GM23338 (cell line): ENCODE results near the gene CABS1. TPM values are rescaled to one million over a fixed set of nuclear protein-coding genes. Genes with fewer than 3 reads are reported as not detected.

Experiments used
- ATAC-seq: fragments of 200-7000 bp; cut with Tn5 transposase; 3 replicates; pipeline ENCODE4 v1.9.1; 2020
- DNase-seq: peaks from one replicate; pipeline ENCODE4 v3.0.0-alpha.2; 2015; ENCODE audit warnings: low spot score
- H2AFZ ChIP-seq: fragments of 200-600 bp; sonication (generic); 2 replicates; pipeline ENCODE4 v1.8.0; 2016; ENCODE audit warnings: antibody characterized with exemption, mild to moderate bottlenecking, moderate library complexity
- H3F3A ChIP-seq: fragments of 200-600 bp; sonication (generic); replicated peaks from 2 replicates; pipeline ENCODE4 v1.8.0; 2017; ENCODE audit warnings: antibody characterized with exemption, mixed run types, low read depth
- H3K27ac ChIP-seq: fragments of 200-600 bp; sonication (generic); 2 replicates; pipeline ENCODE4 v1.6.1; 2016; ENCODE audit warnings: low read depth
- H3K27me3 ChIP-seq: fragments of 200-600 bp; sonication (generic); 2 replicates; pipeline ENCODE4 v1.8.0; 2016; ENCODE audit warnings: mild to moderate bottlenecking, mixed run types, moderate library complexity; ENCODE audit not compliant: insufficient read depth
- H3K36me3 ChIP-seq: fragments of 200-600 bp; sonication (generic); 2 replicates; pipeline ENCODE4 v1.8.0; 2016; ENCODE audit warnings: mild to moderate bottlenecking; ENCODE audit not compliant: insufficient read depth
- H3K4me1 ChIP-seq: fragments of 200-600 bp; sonication (generic); 2 replicates; pipeline ENCODE4 v1.8.0; 2016; ENCODE audit warnings: mild to moderate bottlenecking, moderate library complexity; ENCODE audit not compliant: insufficient read depth
- H3K4me2 ChIP-seq: fragments of 200-600 bp; sonication (generic); 2 replicates; pipeline ENCODE4 v1.7.1; 2017; ENCODE audit warnings: mixed run types
- H3K4me3 ChIP-seq: fragments of 200-600 bp; sonication (generic); 2 replicates; pipeline ENCODE4 v1.6.1; 2016; ENCODE audit warnings: mixed run types
- H3K79me2 ChIP-seq: fragments of 200-600 bp; sonication (generic); replicated peaks from 2 replicates; pipeline ENCODE4 v1.8.0; 2017; ENCODE audit warnings: mild to moderate bottlenecking; ENCODE audit not compliant: insufficient read depth
- H3K9me2 ChIP-seq: fragments of 200-600 bp; sonication (generic); 2 replicates; pipeline ENCODE4 v1.8.0; 2017; ENCODE audit not compliant: insufficient read depth
- H4K20me1 ChIP-seq: fragments of 200-600 bp; sonication (generic); replicated peaks from 2 replicates; pipeline ENCODE4 v1.8.0; 2017; ENCODE audit warnings: mild to moderate bottlenecking; ENCODE audit not compliant: insufficient read depth
- H3K27ac Mint-ChIP-seq: 2 replicates; pipeline ENCODE4 v1.8.0; 2020; ENCODE audit warnings: inconsistent platforms, mild to moderate bottlenecking, moderate library complexity, mixed read lengths
- H3K27me3 Mint-ChIP-seq: 3 replicates; pipeline ENCODE4 v1.8.0; 2022; ENCODE audit warnings: low read depth, mild to moderate bottlenecking, moderate library complexity, mixed read lengths, inconsistent platforms; ENCODE audit not compliant: insufficient read depth, poor library complexity
- H3K36me3 Mint-ChIP-seq: 3 replicates; pipeline ENCODE4 v1.8.0; 2021; ENCODE audit warnings: low read depth, mild to moderate bottlenecking, inconsistent platforms, moderate library complexity, mixed read lengths
- H3K4me1 Mint-ChIP-seq: 3 replicates; pipeline ENCODE4 v1.8.0; 2020; ENCODE audit warnings: mild to moderate bottlenecking, inconsistent platforms, mixed read lengths
- H3K4me3 Mint-ChIP-seq: 3 replicates; pipeline ENCODE4 v1.8.0; 2021; ENCODE audit warnings: moderate library complexity, mild to moderate bottlenecking, inconsistent platforms, mixed read lengths
- H3K9me3 Mint-ChIP-seq: 3 replicates; pipeline ENCODE4 v1.8.0; 2020; ENCODE audit warnings: moderate library complexity, mild to moderate bottlenecking, inconsistent platforms, mixed read lengths
- CREB1 ChIP-seq: fragments of 250-450 bp; sonication (Bioruptor Pico); IDR thresholded peaks from 2 replicates; pipeline ENCODE4 v1.5.0; 2020; ENCODE audit warnings: low read depth, mild to moderate bottlenecking, moderate library complexity
- EZH2 ChIP-seq: fragments of 200-600 bp; sonication (generic); IDR thresholded peaks from one replicate; pipeline ENCODE4 v1.8.0; 2017; ENCODE audit warnings: antibody characterized with exemption, mild to moderate bottlenecking, low read depth; ENCODE audit not compliant: unreplicated experiment
- EZH2phosphoT487 ChIP-seq: fragments of 200-600 bp; sonication (generic); IDR thresholded peaks from one replicate; pipeline ENCODE4 v1.8.1; 2018; ENCODE audit warnings: antibody characterized with exemption; ENCODE audit not compliant: unreplicated experiment
- JUNB ChIP-seq: IDR thresholded peaks from one replicate; pipeline ENCODE4 v1.6.1; 2016; ENCODE audit warnings: antibody characterized with exemption; ENCODE audit not compliant: unreplicated experiment
- NANOG ChIP-seq: IDR thresholded peaks from 2 replicates; pipeline ENCODE4 v1.6.1; 2016; ENCODE audit warnings: antibody characterized with exemption, borderline replicate concordance
- POLR2AphosphoS5 ChIP-seq: IDR thresholded peaks from 2 replicates; pipeline ENCODE4 v1.6.1; 2016; ENCODE audit warnings: antibody characterized with exemption, low read depth
- STAT1 ChIP-seq: IDR thresholded peaks from one replicate; pipeline ENCODE4 v1.6.1; 2016; ENCODE audit warnings: antibody characterized with exemption; ENCODE audit not compliant: unreplicated experiment
- ZNF114 ChIP-seq: fragments of 250-450 bp; sonication (Bioruptor Pico); IDR thresholded peaks from 2 replicates; pipeline ENCODE4 v1.5.0; 2020; ENCODE audit warnings: mild to moderate bottlenecking, moderate library complexity
- ZNF331 ChIP-seq: fragments of 250-450 bp; sonication (Bioruptor Pico); IDR thresholded peaks from 2 replicates; pipeline ENCODE4 v1.5.0; 2020; ENCODE audit warnings: low read depth, mild to moderate bottlenecking, moderate library complexity
- polyA plus RNA-seq: library from polyadenylated mRNA; unstranded; fragments of >200 nt; fragmentation: Nextera tagmentation; extraction: Ambion mirVana; gene quantifications from 2 replicates; pipeline ENCODE4 v1.2.1, GENCODE V29; 2016
- total RNA-seq: library from RNA; depleted of rRNA; stranded (reverse); fragments of >200 nt; shearing (Covaris generic); gene quantifications from 2 replicates; pipeline ENCODE4 v1.2.3, GENCODE V29; 2014
- TF ChIP-seq, protein P1 (sequence below): fragments of 250-450 bp; sonication (Bioruptor Pico); IDR thresholded peaks from 2 replicates; pipeline ENCODE4 v1.5.0; 2020; ENCODE audit warnings: mild to moderate bottlenecking, moderate library complexity
- TF ChIP-seq, protein P2 (sequence below): IDR thresholded peaks from one replicate; pipeline ENCODE4 v1.6.1; 2018; ENCODE audit warnings: antibody characterized with exemption; ENCODE audit not compliant: unreplicated experiment
- TF ChIP-seq, protein P3 (sequence below), 2 experiments: fragments of 200-600 bp in 1 of 2; sonication (generic) in 1 of 2; conservative IDR thresholded peaks; 2 replicates each; pipeline versions ENCODE4 v1.5.1 to v1.6.1; 2016 to 2017; ENCODE audit warnings: antibody characterized with exemption in 2 of 2, low read depth in 2 of 2, mild to moderate bottlenecking in 2 of 2, moderate library complexity in 1 of 2

Gene CABS1
- total and polyA plus RNA-seq, 2 experiments from 2014 or later = not detected

DNA sequence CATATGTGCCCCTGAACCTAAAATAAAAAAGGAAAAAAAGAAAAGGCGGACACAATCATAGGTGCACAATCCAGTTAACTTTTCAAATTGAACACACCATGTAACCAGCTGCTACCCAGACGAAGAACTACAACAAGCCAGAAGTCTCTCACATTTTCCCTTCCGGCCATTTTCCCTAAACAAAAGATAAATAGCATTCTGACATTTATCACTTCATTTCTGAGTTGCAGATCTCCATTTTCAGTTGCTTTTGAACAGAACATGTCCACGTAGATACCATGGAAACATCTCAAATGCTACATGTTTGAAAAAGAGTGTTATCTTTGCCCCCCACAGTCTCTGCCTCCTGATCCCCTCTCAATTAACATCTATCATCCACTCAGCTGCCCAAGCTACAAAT lies 29.2 kb upstream of the CABS1 start:
- no peak for ATAC-seq
- H3K27ac Mint-ChIP-seq = no peak overlapping the region

More for the DNA sequence above, 29.2 kb upstream of the CABS1 start:
- Histone ChIP-seq H2AFZ (no peak overlapping the region), H3K79me2 (no peaks in the 10 kb centered on the region), H3K27me3 (no peaks in the 10 kb centered on the region), H3K36me3 (no peaks in the 10 kb centered on the region), H3K4me1 (no peaks in the 10 kb centered on the region), H3F3A (no peaks in the 10 kb centered on the region), H3K9me2 (no peaks in the 10 kb centered on the region), H3K4me3 (no peak overlapping the region), H4K20me1 (no peaks in the 10 kb centered on the region), H3K4me2 (no peak overlapping the region), H3K27ac (no peak overlapping the region)
- no peak for TF ChIP-seq STAT1
- no peak for TF ChIP-seq CREB1 (CRISPR knock-in tag)
- TF ChIP-seq ZNF331 (CRISPR knock-in tag) = no peak
- no peak for TF ChIP-seq POLR2AphosphoS5
- TF ChIP-seq EZH2phosphoT487 = no peak
- TF ChIP-seq EZH2 = no peak
- no peak for TF ChIP-seq ZNF114
- TF ChIP-seq, protein P1, sequence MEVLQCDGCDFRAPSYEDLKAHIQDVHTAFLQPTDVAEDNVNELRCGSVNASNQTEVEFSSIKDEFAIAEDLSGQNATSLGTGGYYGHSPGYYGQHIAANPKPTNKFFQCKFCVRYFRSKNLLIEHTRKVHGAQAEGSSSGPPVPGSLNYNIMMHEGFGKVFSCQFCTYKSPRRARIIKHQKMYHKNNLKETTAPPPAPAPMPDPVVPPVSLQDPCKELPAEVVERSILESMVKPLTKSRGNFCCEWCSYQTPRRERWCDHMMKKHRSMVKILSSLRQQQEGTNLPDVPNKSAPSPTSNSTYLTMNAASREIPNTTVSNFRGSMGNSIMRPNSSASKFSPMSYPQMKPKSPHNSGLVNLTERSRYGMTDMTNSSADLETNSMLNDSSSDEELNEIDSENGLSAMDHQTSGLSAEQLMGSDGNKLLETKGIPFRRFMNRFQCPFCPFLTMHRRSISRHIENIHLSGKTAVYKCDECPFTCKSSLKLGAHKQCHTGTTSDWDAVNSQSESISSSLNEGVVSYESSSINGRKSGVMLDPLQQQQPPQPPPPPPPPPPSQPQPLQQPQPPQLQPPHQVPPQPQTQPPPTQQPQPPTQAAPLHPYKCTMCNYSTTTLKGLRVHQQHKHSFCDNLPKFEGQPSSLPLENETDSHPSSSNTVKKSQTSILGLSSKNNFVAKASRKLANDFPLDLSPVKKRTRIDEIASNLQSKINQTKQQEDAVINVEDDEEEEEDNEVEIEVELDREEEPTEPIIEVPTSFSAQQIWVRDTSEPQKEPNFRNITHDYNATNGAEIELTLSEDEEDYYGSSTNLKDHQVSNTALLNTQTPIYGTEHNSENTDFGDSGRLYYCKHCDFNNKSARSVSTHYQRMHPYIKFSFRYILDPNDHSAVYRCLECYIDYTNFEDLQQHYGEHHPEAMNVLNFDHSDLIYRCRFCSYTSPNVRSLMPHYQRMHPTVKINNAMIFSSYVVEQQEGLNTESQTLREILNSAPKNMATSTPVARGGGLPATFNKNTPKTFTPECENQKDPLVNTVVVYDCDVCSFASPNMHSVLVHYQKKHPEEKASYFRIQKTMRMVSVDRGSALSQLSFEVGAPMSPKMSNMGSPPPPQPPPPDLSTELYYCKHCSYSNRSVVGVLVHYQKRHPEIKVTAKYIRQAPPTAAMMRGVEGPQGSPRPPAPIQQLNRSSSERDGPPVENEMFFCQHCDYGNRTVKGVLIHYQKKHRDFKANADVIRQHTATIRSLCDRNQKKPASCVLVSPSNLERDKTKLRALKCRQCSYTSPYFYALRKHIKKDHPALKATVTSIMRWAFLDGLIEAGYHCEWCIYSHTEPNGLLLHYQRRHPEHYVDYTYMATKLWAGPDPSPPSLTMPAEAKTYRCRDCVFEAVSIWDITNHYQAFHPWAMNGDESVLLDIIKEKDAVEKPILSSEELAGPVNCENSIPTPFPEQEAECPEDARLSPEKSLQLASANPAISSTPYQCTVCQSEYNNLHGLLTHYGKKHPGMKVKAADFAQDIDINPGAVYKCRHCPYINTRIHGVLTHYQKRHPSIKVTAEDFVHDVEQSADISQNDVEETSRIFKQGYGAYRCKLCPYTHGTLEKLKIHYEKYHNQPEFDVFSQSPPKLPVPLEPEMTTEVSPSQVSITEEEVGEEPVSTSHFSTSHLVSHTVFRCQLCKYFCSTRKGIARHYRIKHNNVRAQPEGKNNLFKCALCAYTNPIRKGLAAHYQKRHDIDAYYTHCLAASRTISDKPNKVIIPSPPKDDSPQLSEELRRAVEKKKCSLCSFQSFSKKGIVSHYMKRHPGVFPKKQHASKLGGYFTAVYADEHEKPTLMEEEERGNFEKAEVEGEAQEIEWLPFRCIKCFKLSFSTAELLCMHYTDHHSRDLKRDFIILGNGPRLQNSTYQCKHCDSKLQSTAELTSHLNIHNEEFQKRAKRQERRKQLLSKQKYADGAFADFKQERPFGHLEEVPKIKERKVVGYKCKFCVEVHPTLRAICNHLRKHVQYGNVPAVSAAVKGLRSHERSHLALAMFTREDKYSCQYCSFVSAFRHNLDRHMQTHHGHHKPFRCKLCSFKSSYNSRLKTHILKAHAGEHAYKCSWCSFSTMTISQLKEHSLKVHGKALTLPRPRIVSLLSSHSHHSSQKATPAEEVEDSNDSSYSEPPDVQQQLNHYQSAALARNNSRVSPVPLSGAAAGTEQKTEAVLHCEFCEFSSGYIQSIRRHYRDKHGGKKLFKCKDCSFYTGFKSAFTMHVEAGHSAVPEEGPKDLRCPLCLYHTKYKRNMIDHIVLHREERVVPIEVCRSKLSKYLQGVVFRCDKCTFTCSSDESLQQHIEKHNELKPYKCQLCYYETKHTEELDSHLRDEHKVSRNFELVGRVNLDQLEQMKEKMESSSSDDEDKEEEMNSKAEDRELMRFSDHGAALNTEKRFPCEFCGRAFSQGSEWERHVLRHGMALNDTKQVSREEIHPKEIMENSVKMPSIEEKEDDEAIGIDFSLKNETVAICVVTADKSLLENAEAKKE (CRISPR knock-in tag) = no peak
- TF ChIP-seq, protein P2, sequence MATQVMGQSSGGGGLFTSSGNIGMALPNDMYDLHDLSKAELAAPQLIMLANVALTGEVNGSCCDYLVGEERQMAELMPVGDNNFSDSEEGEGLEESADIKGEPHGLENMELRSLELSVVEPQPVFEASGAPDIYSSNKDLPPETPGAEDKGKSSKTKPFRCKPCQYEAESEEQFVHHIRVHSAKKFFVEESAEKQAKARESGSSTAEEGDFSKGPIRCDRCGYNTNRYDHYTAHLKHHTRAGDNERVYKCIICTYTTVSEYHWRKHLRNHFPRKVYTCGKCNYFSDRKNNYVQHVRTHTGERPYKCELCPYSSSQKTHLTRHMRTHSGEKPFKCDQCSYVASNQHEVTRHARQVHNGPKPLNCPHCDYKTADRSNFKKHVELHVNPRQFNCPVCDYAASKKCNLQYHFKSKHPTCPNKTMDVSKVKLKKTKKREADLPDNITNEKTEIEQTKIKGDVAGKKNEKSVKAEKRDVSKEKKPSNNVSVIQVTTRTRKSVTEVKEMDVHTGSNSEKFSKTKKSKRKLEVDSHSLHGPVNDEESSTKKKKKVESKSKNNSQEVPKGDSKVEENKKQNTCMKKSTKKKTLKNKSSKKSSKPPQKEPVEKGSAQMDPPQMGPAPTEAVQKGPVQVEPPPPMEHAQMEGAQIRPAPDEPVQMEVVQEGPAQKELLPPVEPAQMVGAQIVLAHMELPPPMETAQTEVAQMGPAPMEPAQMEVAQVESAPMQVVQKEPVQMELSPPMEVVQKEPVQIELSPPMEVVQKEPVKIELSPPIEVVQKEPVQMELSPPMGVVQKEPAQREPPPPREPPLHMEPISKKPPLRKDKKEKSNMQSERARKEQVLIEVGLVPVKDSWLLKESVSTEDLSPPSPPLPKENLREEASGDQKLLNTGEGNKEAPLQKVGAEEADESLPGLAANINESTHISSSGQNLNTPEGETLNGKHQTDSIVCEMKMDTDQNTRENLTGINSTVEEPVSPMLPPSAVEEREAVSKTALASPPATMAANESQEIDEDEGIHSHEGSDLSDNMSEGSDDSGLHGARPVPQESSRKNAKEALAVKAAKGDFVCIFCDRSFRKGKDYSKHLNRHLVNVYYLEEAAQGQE = no peak
- TF ChIP-seq, protein P3, sequence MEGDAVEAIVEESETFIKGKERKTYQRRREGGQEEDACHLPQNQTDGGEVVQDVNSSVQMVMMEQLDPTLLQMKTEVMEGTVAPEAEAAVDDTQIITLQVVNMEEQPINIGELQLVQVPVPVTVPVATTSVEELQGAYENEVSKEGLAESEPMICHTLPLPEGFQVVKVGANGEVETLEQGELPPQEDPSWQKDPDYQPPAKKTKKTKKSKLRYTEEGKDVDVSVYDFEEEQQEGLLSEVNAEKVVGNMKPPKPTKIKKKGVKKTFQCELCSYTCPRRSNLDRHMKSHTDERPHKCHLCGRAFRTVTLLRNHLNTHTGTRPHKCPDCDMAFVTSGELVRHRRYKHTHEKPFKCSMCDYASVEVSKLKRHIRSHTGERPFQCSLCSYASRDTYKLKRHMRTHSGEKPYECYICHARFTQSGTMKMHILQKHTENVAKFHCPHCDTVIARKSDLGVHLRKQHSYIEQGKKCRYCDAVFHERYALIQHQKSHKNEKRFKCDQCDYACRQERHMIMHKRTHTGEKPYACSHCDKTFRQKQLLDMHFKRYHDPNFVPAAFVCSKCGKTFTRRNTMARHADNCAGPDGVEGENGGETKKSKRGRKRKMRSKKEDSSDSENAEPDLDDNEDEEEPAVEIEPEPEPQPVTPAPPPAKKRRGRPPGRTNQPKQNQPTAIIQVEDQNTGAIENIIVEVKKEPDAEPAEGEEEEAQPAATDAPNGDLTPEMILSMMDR (conservative IDR thresholded peaks at IDR 0.05; ENCODE audit: low read depth in 2 of 2) = no peak
- TF ChIP-seq NANOG = no peak
- no peak for TF ChIP-seq JUNB
- H3K9me3 Mint-ChIP-seq = no peaks in the 10 kb centered on the region
- H3K4me1 Mint-ChIP-seq = no peaks in the 10 kb centered on the region; the same call in 2 of the 3 replicates
- H3K4me3 Mint-ChIP-seq = no peak overlapping the region
- no peak for DNase-seq
- H3K27me3 Mint-ChIP-seq = no peaks in the 10 kb centered on the region
- H3K36me3 Mint-ChIP-seq = no peaks in the 10 kb centered on the region
